NCI-H187 treated with DMSO at 0.1 percent for 48 hours (cell line): ENCODE results near the gene CRY2.
"Not testable (repeated sequence)": the region's sequence is repeated elsewhere in the genome, so short reads cannot be mapped to it uniquely, and the experiment has no call there.

Source experiments
- DNase-seq: peaks from one replicate; lab custom pipeline; 2025; lab: John Stamatoyannopoulos, UW

Gene CRY2

DNA sequence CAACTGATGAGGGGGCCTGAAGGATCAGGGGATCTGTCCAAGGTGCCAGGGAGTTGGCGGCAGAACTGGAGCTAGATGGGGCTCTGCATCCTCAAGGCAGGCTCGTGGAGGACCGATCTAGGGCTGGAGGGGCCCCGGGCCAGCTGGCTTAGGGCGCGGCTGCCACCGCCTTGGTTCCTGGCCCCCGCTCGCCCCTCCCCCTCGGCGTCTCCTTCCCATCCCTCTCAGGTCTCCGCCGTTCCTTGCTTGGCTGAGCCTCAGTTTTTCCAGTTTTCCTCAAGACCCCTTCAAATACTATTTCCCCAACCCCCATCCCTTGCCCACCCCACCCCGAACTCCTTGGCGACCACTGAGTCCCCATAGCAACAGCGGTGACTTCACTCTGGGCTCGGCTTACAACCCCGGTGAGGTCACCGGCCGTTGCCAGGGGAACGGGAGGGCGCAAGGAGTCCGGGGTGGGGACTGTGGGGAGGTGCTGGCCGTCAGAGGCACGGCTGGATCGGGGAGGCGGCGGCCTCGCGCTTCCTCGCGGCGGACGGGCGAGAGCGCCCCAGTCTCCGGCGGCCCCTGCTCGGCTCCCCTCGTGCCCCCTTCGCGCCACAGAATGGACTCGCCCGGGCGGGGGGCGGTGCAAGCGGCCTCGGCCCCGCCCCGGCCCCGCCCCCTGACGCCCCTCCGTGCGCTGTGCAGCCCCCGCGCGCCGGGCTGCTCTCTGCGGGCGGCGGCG lies 52.3 kb downstream of the CRY2 start:
- DNase-seq: peak; percentile 56

DNA sequence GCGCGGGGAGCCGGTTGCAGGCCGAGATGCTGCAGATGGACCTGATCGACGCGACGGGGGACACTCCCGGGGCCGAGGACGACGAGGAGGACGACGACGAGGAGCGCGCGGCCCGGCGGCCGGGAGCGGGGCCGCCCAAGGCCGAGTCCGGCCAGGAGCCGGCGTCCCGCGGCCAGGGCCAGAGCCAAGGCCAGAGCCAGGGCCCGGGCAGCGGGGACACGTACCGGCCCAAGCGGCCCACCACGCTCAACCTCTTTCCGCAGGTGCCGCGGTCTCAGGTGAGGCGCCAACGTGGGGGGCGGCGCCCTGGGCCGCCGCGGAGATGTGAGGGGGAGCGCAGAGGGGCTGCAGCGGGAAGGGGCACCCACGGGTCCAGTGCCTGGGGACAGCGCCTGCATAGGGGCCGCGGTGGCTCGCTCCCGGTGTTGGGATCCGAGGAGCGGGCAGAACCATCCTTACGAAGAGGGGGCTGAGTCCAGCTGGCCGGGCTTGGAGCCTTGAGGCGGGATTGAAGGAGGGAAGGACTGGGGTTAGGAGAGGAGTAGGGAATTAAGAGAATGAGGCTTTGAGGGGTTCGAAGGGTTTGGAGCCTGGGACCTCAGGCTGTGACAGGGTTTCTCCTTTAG lies 53.0 kb downstream of the CRY2 start:
- not testable (repeated sequence) for DNase-seq

DNA sequence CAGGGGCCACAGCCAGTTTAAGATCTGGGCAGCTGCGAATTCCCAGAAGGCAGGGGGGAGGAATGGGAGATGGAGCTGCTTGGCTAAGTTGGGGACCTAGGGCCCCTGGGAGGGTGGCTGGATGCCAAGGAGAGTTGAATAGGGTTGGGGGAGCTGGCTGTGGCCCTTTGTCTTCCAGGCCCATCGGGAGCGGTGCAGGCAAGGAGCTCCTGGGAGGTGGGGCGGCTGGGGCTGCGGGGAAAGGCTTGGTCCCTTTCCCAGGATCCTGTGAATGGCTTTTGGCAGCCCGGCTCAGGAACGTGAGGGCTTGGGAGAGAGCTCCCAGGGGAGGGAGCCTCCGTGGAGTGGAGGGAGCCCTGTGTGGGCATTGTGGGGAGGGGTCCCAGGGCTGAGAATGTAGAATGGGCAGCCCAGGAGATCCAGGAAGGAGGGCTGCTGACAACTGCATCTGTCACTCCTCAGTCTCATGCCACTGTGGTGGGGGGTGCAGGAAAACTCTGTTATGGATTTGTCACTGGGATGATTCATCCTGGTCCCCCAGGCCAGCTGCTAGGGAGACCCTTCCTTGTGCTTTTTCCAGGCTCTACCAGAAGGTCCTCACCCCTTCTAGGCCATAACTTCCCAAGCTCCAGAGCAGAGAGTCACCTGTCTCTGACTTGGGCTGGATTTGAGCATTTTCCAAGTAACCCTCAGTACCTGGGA lies 53.8 kb downstream of the CRY2 start:
- DNase-seq: no peak

DNA sequence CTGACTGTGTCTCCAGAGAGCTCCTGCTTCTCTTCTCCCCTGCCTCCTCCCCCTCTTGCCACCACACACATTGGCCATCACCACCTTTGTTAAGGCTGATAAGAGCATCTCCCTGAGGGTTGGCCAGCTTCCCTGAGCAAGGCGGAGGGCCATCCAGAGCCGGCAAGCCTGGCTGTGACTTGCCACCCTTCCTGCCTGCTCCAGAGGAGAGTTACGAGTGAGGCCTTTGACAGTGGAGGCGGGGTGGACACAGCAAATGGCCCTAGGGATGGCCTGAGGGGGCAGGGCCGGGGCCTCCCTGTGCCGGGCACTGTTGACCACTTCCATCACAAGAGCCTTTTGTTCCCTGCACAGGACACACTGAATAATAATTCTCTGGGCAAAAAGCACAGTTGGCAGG lies 54.4 kb downstream of the CRY2 start:
- no peak for DNase-seq

DNA sequence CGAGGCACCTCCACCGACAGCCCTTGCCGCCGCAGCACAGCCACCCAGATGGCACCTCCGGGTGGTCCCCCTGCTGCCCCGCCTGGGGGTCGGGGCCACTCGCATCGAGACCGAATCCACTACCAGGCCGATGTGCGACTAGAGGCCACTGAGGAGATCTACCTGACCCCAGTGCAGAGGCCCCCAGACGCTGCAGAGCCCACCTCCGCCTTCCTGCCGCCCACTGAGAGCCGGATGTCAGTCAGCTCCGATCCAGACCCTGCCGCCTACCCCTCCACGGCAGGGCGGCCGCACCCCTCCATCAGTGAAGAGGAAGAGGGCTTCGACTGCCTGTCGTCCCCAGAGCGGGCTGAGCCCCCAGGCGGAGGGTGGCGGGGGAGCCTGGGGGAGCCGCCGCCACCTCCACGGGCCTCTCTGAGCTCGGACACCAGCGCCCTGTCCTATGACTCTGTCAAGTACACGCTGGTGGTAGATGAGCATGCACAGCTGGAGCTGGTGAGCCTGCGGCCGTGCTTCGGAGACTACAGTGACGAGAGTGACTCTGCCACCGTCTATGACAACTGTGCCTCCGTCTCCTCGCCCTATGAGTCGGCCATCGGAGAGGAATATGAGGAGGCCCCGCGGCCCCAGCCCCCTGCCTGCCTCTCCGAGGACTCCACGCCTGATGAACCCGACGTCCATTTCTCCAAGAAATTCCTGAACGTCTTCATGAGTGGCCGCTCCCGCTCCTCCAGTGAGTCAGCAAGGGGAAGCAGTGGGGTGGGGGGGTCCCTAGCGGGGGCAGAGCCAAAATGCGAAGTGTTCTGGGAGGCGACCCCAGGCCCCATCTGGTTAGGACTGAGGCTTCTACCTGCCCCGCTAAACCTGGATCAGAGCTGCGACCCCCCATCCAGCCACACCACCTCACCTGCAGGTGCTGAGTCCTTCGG lies 55.4 kb downstream of the CRY2 start:
- DNase-seq: no peak

DNA sequence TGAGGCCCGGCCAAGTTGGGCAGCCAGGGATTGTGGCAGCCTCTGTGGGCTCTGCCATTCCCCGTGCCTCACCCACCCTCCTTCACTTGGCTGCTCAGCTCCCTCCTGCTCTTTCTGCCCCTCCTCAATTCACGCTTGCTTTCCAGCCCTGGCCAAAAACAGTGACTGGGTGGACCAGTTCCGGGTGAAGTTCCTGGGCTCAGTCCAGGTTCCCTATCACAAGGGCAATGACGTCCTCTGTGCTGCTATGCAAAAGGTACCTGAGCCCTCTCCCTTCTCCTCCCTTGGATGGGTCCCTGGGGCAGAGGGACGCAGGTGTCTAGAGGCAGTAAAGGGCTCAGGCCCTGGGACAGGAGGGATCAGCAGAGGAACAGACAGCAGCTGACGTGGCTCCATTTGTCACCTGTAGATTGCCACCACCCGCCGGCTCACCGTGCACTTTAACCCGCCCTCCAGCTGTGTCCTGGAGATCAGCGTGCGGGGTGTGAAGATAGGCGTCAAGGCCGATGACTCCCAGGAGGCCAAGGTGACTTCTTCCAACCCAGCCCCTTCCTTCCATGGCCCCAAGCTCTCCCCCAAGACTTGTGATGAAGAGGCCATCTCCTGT lies 57.1 kb downstream of the CRY2 start:
- no peak for DNase-seq

DNA sequence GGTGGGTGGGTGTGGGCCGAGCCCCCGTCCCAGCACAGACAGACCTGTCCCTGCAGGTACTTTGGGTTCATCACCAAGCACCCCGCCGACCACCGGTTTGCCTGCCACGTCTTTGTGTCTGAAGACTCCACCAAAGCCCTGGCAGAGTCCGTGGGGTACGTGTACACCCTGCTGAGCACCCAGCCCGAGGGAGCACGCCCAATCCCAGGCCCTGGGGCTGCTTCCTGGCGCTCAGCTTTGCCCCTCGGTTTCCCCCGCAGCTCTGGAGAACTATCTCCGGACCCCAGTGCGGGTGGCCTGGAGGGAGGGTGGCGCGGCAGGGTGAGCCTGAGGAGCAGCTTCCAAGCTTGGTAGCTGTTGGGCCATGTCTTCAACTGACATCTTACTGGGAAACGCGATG lies 57.8 kb downstream of the CRY2 start:
- no peak for DNase-seq

DNA sequence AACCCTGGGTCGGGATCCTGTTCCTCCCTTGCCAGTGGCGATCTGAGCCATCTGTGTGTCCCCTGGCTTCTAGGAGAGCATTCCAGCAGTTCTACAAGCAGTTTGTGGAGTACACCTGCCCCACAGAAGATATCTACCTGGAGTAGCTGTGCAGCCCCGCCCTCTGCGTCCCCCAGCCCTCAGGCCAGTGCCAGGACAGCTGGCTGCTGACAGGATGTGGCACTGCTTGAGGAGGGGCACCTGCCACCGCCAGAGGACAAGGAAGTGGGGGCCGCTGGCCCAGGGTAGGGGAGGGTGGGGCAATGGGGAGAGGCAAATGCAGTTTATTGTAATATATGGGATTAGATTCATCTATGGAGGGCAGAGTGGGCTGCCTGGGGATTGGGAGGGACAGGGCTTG lies 58.3 kb downstream of the CRY2 start:
- DNase-seq: not testable (repeated sequence)

DNA sequence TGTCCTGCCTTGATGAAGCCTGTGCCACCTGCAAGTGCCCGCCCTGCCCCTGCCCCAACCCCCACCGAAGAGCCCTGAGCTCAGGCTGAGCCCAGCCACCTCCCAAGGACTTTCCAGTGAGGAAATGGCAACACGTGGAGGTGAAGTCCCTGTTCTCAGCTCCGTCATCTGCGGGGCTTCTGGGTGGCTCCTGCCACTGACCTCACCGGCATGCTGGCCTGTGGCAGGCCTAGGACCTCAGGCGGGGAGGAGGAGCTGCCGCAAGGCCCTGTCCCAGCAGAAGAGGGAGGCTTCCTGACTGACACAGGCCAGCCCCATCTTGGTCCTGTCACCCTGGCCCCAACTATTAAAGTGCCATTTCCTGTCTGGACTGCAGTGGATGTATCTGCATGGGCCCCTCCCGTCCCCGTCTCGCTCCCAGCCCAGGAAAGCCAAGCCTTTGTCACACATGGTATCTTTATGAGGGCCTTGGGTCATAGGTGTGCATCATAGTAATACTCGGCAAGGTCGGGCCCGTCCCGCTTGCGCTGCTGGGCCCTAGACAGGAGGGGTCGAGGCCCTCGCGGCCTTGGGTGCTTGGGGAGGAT lies 58.9 kb downstream of the CRY2 start:
- DNase-seq: no peak

DNA sequence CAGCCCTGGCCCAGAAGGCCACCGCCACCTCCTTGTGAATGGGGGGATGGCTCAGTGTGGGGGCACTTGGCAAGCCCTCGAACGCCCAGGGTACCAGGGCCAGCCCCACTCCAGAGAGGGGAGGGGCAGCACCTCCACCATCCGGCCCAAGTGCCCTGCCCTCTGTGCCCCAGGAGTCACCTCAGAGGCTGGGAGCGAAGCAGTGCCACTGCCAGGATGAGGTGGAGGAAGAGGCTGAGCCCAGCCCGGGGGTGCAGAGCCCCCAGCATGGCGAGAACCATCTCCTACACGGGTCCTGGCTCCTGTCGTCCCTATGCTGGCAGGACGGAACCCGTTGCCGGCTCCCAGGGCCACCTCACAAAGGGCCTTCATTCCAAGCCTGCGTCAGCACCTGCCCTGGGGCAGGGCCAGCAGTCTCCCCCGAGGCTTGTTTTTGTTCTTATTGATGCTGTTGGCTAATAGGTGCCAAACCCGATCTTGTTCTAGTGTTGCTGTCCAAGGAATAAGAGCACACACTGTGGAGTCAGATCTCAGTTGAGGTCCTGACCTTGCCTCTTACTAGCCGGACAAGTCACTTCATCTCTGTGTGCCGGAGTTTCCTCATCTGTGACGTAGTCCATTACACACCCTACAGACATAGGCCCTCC lies 59.8 kb downstream of the CRY2 start, which contains the start of gene FREY1:
FREY1 (minus strand) TSS at position 307 of the 647 bp plus-strand sequence; CDS start at position 281, 26 bp downstream.
- DNase-seq: no peak

DNA sequence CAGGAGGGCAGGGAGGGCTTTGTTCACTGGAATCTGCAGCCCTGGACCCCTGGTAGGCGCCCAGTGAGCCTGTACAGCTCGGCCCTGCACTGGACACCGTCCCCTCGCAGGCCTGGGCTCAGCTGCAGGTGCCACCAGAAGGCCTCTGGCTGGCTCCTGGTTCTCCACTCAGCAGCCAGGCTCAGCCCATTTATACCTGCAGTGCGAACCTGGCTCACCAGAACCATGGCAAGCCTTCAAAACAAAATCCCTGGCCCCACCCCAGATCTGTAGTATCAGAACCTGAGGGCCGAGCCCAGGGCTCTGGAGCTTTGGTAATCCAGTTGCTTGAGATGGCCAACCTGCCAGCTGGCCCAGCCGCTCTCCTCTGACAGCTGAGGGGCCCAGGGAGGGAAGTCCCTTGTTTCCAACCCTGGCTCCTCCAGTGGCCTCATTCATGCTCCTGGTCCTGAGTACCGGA lies 60.7 kb downstream of the CRY2 start:
- no peak for DNase-seq

DNA sequence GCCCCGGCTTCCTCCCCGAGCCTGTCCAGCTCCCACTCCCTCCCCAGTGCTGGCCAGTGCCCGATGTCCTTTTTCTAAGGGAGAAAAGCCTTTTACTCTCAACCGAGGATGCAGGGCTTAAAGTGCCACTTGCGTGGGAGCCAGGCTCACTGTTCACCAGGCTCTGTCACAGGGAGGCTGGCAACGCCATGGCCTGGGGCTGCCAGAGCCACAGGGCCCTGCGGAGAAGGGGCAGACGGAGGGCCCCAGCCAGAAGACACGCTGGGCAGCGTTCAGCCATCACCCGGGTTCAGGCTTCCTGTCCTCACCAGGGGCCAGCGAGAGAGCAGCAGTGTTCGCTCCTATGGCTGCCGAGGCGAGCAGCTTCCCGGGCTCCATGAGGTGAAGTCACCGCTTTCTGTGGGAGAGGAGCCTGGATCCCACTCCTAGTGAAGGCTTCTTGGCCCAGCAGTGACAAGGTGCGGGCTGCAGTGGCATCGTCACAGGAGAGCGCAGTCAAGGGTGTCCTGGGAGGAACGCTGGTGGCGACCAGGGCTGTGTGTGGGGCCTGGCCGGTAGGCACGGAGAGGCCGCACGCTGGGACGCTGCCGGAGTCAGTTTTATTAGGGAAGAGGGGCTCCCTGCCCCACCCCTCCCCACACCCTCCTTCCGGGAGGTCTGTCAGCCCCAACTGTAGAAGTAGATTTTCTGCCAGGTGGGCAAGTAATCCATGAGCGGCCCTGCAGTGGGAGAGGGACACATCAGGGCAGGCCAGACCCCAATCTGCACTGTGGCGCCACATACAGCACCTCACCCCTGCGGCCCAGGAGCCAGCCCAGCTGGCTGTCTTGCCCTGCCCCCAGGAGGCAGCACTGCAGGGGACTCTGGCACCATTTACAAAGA lies 62.6 kb downstream of the CRY2 start:
- no peak for DNase-seq

DNA sequence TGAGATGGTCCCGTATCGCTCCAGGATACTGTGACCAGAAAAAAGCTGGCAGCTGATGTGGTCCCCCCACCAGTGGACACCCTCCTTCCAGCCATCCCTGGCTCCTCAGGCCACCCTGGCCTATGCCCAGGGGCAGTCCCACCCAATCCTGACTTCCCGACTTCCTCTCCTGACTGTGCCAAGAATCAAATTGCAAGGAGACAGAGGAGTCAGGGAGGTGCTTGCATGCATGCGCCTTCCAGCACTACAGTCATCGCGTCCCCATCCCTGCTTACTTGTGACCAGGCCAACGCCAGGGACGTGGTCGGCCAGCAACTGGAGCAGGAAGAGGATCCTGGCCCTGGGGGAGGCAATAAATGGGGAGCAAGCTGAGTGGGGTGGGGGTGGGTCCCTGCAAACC lies 63.3 kb downstream of the CRY2 start:
- DNase-seq: no peak

DNA sequence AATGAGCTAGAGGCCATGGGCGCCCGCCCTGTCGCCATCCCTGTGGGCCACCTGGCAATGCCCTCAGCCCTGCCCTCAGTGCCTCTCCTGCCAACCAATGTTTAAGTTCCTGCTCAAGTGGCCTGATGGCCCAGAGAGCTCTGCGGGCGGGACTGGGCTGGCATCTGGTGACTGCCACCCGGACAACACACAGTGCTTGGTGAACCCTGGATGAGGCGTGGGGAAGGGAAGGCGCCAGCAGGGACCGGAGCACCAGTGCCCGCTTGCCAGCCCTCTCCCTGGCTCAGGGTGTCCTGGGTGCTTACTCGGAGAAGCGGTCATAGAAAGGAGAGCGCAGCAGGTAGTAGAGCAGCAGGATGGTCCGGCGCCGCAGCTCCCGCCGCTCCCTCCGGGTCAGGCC lies 66.2 kb downstream of the CRY2 start:
- DNase-seq: no peak

DNA sequence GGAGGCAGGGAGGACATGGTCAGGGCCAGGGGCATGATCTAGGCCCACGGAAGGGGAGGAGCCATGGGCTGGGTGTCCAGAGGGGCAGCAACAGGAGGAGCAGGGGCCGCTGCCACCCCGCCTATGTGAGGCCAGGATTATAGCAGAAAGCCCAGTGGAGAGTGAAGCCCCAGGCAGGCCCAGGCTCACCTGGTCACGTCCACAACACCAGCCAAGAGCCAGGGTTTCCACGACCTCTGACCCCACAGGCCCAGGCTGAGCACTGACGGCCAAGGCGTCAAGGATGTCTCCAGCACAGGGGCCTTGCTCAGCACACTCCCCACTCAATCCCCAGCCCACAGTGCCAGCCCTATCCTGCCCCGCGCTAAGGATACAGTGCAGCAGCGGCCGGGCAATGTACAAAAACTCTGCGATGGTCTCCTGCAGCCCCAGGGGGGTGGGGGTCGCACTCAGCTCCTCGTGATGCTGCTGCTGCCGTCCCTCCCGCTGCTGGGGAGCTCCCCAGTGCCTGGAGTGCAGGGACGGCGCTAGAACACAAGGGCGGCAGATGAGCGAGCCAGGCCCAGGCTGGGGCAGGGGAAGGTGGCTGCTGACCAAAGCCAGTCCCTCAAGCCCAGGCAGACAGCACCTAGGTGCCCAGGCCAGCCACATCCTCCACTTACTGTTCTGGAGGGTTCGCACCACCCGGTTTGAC lies 66.8 kb downstream of the CRY2 start:
- no peak for DNase-seq

DNA sequence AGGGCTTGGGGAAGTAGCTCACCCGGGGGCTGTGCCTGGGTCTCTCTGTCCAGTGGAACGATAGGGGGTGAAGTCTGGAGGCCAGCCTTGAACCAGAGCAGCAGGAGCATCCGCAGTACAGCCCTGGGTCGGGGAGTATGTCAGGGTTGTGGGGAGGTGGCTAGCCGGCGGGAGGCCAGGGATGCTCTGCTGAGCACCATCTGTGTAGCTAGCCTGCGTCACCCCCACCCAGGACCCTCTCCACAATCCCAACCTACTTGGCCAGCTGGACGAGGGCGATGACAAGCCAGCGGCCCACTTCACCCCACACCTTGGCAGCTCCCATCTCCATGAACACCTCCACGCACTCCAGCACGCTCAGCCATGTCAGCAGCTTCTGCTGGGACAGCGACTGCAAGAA lies 68.2 kb downstream of the CRY2 start:
- no peak for DNase-seq

DNA sequence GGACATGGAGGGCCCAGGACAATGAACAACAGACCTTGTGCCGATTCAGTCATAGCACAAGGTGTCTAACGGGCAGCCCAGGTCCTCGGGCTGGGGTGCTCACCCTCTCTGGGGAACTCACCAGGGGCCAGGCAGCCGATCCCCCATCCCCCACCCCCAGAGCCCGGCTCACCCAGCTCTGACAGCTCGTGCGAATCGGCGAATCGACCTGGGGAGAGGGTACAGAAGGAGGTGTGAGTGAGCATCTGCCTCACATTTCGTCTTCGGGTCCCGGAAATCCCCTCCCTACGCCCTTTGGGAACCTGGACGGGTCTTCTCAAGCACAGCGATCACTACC lies 70.0 kb downstream of the CRY2 start:
- no peak for DNase-seq

DNA sequence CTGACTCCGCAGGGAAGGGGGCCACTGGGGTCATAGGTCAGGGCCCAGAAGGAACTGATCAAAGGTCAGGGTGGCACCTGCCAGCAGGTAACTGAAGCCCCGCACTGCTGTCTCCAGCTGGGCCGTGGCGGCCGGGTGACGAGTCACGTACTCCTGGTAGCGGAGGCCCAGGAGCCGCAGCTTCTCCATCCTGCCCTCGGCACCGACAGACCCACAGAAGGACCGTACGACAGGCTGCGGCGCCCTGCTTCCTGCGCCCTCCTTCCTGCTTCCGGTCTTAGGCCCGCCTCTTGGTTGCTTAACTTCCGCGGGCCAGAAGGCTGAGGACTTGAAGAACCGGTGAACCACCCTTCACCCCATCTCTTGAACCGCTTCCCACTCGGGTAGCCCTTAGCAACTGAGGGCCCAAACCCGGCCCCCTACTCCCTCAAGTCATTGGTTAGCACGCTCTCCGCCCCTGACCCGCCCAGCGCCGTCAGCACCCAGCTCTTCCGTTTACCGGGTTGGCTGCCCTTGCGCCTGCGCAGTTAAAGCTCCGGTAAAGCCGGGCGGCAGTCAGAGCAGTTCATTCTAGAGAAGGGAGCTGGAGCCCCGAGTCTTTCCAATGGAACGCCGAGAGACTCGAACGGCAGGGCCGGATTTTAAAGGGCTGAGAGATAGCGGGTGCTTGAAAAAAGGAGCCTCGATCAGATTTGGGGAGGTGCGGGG lies 70.5 kb downstream of the CRY2 start, which contains the start of gene PEX16:
PEX16 (minus strand) TSS at position 255 of the 708 bp plus-strand sequence; CDS start at position 189, 66 bp downstream.
- peak; percentile 91 for DNase-seq
